WTC11 (cell line): Measurements from ENCODE around the gene XRN1. TPM values are rescaled to one million over a fixed set of nuclear protein-coding genes. Genes with fewer than 3 reads are reported as not detected.

Experiments
- ATAC-seq: fragments of 200-7000 bp; cut with Tn5 transposase; 2 replicates; pipeline ENCODE4 v1.10.0; 2021; ENCODE audit warnings: mild to moderate bottlenecking, moderate library complexity
- CTCF ChIA-PET: fragments of 300-600 bp; sonication (Branson Sonifier 250); formaldehyde crosslinking; loops from one replicate; lab custom pipeline; 2021; ENCODE audit warnings: antibody characterized with exemption; lab: Charles Lee
- POLR2A ChIA-PET: fragments of 350-600 bp; sonication (Branson Sonifier 250); formaldehyde crosslinking; loops from one replicate; lab custom pipeline; 2021; ENCODE audit warnings: antibody characterized with exemption; lab: Charles Lee
- DNase-seq: peaks from one replicate; pipeline ENCODE4 v3.0.0; 2021; ENCODE audit warnings: low spot score
- H3K27ac Mint-ChIP-seq: 2 replicates; pipeline ENCODE4 v1.8.0; 2021; ENCODE audit warnings: mixed read lengths
- H3K27me3 Mint-ChIP-seq: 2 replicates; pipeline ENCODE4 v1.8.0; 2021; ENCODE audit warnings: low read depth, mild to moderate bottlenecking, moderate library complexity, mixed read lengths
- H3K36me3 Mint-ChIP-seq: 2 replicates; pipeline ENCODE4 v1.8.0; 2021; ENCODE audit warnings: mixed read lengths
- H3K4me1 Mint-ChIP-seq: 2 replicates; pipeline ENCODE4 v1.8.0; 2022; ENCODE audit warnings: mixed read lengths
- H3K4me3 Mint-ChIP-seq: 2 replicates; pipeline ENCODE4 v1.8.0; 2021; ENCODE audit warnings: mild to moderate bottlenecking, moderate library complexity, mixed read lengths
- H3K9me3 Mint-ChIP-seq: 2 replicates; pipeline ENCODE4 v1.8.0; 2021; ENCODE audit warnings: mixed read lengths
- AFF4 ChIP-seq: sonication (generic); formaldehyde crosslinking; IDR thresholded peaks from 2 replicates; pipeline ENCODE4 v1.8.1; 2023; ENCODE audit warnings: mild to moderate bottlenecking, missing genetic modification reagents, borderline replicate concordance
- CREB1 ChIP-seq: sonication (generic); formaldehyde crosslinking; IDR thresholded peaks from 2 replicates; pipeline ENCODE4 v1.8.0; 2023; ENCODE audit warnings: mild to moderate bottlenecking, missing genetic modification reagents
- CREM ChIP-seq: sonication (generic); formaldehyde crosslinking; IDR thresholded peaks from 2 replicates; pipeline ENCODE4 v1.8.1; 2022; ENCODE audit warnings: mild to moderate bottlenecking, missing genetic modification reagents, moderate library complexity
- E2F5 ChIP-seq: sonication (generic); formaldehyde crosslinking; IDR thresholded peaks from 2 replicates; pipeline ENCODE4 v1.8.1; 2022; ENCODE audit warnings: mild to moderate bottlenecking, moderate library complexity, missing genetic modification reagents
- JAZF1 ChIP-seq: fragments of 250-450 bp; sonication (Bioruptor Pico); IDR thresholded peaks from 2 replicates; pipeline ENCODE4 v1.9.0; 2021; ENCODE audit warnings: moderate library complexity, mild to moderate bottlenecking, inconsistent platforms
- JUN ChIP-seq: sonication (generic); formaldehyde crosslinking; IDR thresholded peaks from 2 replicates; pipeline ENCODE4 v1.8.0; 2023; ENCODE audit warnings: mild to moderate bottlenecking, missing genetic modification reagents
- NFATC4 ChIP-seq: fragments of 250-450 bp; sonication (Bioruptor Pico); IDR thresholded peaks from 2 replicates; pipeline ENCODE4 v1.9.0; 2021; ENCODE audit warnings: mild to moderate bottlenecking
- NFYB ChIP-seq: sonication (generic); formaldehyde crosslinking; conservative IDR thresholded peaks from 2 replicates; pipeline ENCODE4 v1.8.0; 2022; ENCODE audit warnings: low read depth, missing genetic modification reagents
- NR1H2 ChIP-seq: sonication (generic); formaldehyde crosslinking; IDR thresholded peaks from 2 replicates; pipeline ENCODE4 v1.9.0; 2021; ENCODE audit warnings: mild to moderate bottlenecking, moderate library complexity, missing genetic modification reagents
- RELA ChIP-seq: sonication (generic); formaldehyde crosslinking; IDR thresholded peaks from 2 replicates; pipeline ENCODE4 v1.8.1; 2022; ENCODE audit warnings: missing genetic modification reagents, mild to moderate bottlenecking, borderline replicate concordance
- TCF7 ChIP-seq: sonication (generic); formaldehyde crosslinking; IDR thresholded peaks from 2 replicates; pipeline ENCODE4 v1.8.0; 2022; ENCODE audit warnings: mild to moderate bottlenecking, low read depth, missing genetic modification reagents, moderate library complexity
- TEAD4 ChIP-seq: sonication (generic); formaldehyde crosslinking; IDR thresholded peaks from 2 replicates; pipeline ENCODE4 v1.8.0; 2022; ENCODE audit warnings: mild to moderate bottlenecking, missing genetic modification reagents
- USF2 ChIP-seq: sonication (generic); formaldehyde crosslinking; IDR thresholded peaks from 2 replicates; pipeline ENCODE4 v1.8.1; 2023; ENCODE audit warnings: mild to moderate bottlenecking, missing genetic modification reagents, moderate library complexity
- ZBTB21 ChIP-seq: sonication (generic); formaldehyde crosslinking; IDR thresholded peaks from 2 replicates; pipeline ENCODE4 v1.8.1; 2023; ENCODE audit warnings: mild to moderate bottlenecking, missing genetic modification reagents, borderline replicate concordance
- ZNF121 ChIP-seq: sonication (generic); formaldehyde crosslinking; IDR thresholded peaks from 2 replicates; pipeline ENCODE4 v1.8.0; 2023; ENCODE audit warnings: missing genetic modification reagents
- ZNF317 ChIP-seq: sonication (generic); formaldehyde crosslinking; IDR thresholded peaks from 2 replicates; pipeline ENCODE4 v1.8.1; 2023; ENCODE audit warnings: low read depth, mild to moderate bottlenecking, moderate library complexity, missing genetic modification reagents, borderline replicate concordance
- ZNF396 ChIP-seq: fragments of 250-450 bp; sonication (Bioruptor Pico); IDR thresholded peaks from 2 replicates; pipeline ENCODE4 v1.8.0; 2021; ENCODE audit warnings: mild to moderate bottlenecking, moderate library complexity, borderline replicate concordance
- ZNF416 ChIP-seq: fragments of 250-450 bp; sonication (Bioruptor Pico); IDR thresholded peaks from 2 replicates; pipeline ENCODE4 v1.9.0; 2021; ENCODE audit warnings: mild to moderate bottlenecking, inconsistent platforms
- total RNA-seq: library from RNA; stranded (reverse); gene quantifications from 3 replicates; pipeline ENCODE4 v1.2.3, GENCODE V29; 2021
- TF ChIP-seq, protein P1 (sequence below): sonication (generic); formaldehyde crosslinking; IDR thresholded peaks from 2 replicates; pipeline ENCODE4 v1.8.0; 2022; ENCODE audit warnings: mild to moderate bottlenecking, missing genetic modification reagents
- TF ChIP-seq, protein P2 (sequence below): fragments of 250-450 bp; sonication (Bioruptor Pico); IDR thresholded peaks from 2 replicates; pipeline ENCODE4 v1.8.0; 2021; ENCODE audit warnings: mild to moderate bottlenecking

Gene XRN1
- total RNA-seq, 1 experiment from 2014 or later: 19.2 TPM

DNA sequence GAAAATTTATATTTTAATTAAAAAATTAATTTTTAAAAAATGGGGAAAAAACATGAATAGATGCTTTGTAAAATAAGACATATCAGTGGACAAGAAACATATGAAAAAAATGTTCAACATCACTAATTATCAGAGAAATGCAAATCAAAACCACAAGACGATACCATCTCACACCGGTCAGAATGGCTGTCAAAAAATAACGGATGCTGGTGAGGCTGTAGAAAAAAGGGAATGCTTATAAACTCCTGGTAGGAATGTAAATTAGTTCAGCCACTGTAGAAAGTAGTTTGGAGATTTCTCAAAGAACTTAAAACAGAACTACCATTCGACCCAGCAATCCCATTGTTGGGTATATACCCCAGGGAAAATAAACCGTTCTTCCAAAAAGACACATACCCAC is 93.8 kb downstream of the XRN1 start:
- no peaks in the 10 kb centered on the region for H3K4me1 Mint-ChIP-seq
- ChIA-PET CTCF (no interaction called here), POLR2A (no interaction called here)
- no peak for ATAC-seq
- no peaks in the 10 kb centered on the region for H3K27me3 Mint-ChIP-seq
- DNase-seq: no peak
- no peak overlapping the region for H3K27ac Mint-ChIP-seq
- no peaks in the 10 kb centered on the region for H3K9me3 Mint-ChIP-seq
- no peak for TF ChIP-seq JAZF1 (CRISPR knock-in tag)
- TF ChIP-seq RELA (CRISPR knock-in tag): no peak
- no peak for TF ChIP-seq ZNF416 (CRISPR knock-in tag)
- TF ChIP-seq CREB1: no peak
- TF ChIP-seq ZBTB21 (CRISPR knock-in tag): no peak
- no peak for TF ChIP-seq TEAD4
- TF ChIP-seq ZNF317 (CRISPR knock-in tag): no peak
- TF ChIP-seq USF2: no peak
- TF ChIP-seq, protein P1, sequence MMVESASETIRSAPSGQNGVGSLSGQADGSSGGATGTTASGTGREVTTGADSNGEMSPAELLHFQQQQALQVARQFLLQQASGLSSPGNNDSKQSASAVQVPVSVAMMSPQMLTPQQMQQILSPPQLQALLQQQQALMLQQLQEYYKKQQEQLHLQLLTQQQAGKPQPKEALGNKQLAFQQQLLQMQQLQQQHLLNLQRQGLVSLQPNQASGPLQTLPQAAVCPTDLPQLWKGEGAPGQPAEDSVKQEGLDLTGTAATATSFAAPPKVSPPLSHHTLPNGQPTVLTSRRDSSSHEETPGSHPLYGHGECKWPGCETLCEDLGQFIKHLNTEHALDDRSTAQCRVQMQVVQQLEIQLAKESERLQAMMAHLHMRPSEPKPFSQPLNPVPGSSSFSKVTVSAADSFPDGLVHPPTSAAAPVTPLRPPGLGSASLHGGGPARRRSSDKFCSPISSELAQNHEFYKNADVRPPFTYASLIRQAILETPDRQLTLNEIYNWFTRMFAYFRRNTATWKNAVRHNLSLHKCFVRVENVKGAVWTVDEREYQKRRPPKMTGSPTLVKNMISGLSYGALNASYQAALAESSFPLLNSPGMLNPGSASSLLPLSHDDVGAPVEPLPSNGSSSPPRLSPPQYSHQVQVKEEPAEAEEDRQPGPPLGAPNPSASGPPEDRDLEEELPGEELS (CRISPR knock-in tag): no peak
- TF ChIP-seq, protein P2, sequence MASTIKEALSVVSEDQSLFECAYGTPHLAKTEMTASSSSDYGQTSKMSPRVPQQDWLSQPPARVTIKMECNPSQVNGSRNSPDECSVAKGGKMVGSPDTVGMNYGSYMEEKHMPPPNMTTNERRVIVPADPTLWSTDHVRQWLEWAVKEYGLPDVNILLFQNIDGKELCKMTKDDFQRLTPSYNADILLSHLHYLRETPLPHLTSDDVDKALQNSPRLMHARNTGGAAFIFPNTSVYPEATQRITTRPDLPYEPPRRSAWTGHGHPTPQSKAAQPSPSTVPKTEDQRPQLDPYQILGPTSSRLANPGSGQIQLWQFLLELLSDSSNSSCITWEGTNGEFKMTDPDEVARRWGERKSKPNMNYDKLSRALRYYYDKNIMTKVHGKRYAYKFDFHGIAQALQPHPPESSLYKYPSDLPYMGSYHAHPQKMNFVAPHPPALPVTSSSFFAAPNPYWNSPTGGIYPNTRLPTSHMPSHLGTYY: no peak
- TF ChIP-seq NFYB: no peak
- TF ChIP-seq NFATC4 (CRISPR knock-in tag): no peak
- no peak for TF ChIP-seq NR1H2 (CRISPR knock-in tag)
- TF ChIP-seq AFF4 (CRISPR knock-in tag): no peak
- TF ChIP-seq ZNF121 (CRISPR knock-in tag): no peak
- TF ChIP-seq JUN (CRISPR knock-in tag): no peak
- no peak for TF ChIP-seq ZNF396 (CRISPR knock-in tag)
- TF ChIP-seq TCF7: no peak
- no peak for TF ChIP-seq E2F5 (CRISPR knock-in tag)
- TF ChIP-seq CREM (CRISPR knock-in tag): no peak
- peaks cover 18% of the 10 kb centered on the region for H3K36me3 Mint-ChIP-seq
- H3K4me3 Mint-ChIP-seq: no peak overlapping the region
